ENCODE results near the gene CLCN5.

DNA sequence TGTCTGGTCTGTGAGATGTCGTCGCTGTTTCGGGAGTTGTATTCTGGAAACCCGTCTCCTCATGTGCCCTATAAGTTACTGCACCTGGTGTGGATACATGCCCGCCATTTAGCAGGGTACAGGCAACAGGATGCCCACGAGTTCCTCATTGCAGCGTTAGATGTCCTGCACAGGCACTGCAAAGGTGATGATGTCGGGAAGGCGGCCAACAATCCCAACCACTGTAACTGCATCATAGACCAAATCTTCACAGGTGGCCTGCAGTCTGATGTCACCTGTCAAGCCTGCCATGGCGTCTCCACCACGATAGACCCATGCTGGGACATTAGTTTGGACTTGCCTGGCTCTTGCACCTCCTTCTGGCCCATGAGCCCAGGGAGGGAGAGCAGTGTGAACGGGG lies 41.7 kb upstream of the CLCN5 start:
- TF ChIP-seq, protein P1, sequence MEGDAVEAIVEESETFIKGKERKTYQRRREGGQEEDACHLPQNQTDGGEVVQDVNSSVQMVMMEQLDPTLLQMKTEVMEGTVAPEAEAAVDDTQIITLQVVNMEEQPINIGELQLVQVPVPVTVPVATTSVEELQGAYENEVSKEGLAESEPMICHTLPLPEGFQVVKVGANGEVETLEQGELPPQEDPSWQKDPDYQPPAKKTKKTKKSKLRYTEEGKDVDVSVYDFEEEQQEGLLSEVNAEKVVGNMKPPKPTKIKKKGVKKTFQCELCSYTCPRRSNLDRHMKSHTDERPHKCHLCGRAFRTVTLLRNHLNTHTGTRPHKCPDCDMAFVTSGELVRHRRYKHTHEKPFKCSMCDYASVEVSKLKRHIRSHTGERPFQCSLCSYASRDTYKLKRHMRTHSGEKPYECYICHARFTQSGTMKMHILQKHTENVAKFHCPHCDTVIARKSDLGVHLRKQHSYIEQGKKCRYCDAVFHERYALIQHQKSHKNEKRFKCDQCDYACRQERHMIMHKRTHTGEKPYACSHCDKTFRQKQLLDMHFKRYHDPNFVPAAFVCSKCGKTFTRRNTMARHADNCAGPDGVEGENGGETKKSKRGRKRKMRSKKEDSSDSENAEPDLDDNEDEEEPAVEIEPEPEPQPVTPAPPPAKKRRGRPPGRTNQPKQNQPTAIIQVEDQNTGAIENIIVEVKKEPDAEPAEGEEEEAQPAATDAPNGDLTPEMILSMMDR (IDR thresholded peaks at IDR 0.05; ENCODE audit: low read depth, low read length, poor library complexity, severe bottlenecking) = no peak
- TF ChIP-seq EZH2phosphoT487 (IDR thresholded peaks at IDR 0.05; ENCODE audit: borderline replicate concordance, low read length) = no peak
